SK-N-SH treated with all-trans-retinoic acid at 6 μM for 48 hours (cell line): ENCODE data around the gene PNPLA3.

Source experiments
- ATAC-seq: fragments of 200-7000 bp; cut with Tn5 transposase; 3 replicates; pipeline ENCODE4 v1.9.1; 2020; ENCODE audit warnings: mild to moderate bottlenecking, moderate library complexity
- ARNTL ChIP-seq: fragments of 450-650 bp; formaldehyde crosslinking; IDR thresholded peaks from 2 replicates; pipeline ENCODE4 v1.5.0; 2020; ENCODE audit warnings: low read depth, mild to moderate bottlenecking, moderate library complexity, borderline replicate concordance
- BACH2 ChIP-seq: fragments of 250-450 bp; sonication (Bioruptor Pico); IDR thresholded peaks from 2 replicates; pipeline ENCODE4 v1.9.0; 2021; ENCODE audit warnings: mild to moderate bottlenecking, borderline replicate concordance
- CREB5 ChIP-seq: fragments of 250-450 bp; sonication (Bioruptor Pico); IDR thresholded peaks from 2 replicates; pipeline ENCODE4 v1.5.1; 2020; ENCODE audit warnings: low read depth, mild to moderate bottlenecking, moderate library complexity
- CSDC2 ChIP-seq: fragments of 250-450 bp; sonication (Bioruptor Pico); IDR thresholded peaks from 2 replicates; pipeline ENCODE4 v1.5.0; 2020; ENCODE audit warnings: mild to moderate bottlenecking, moderate library complexity
- CSRNP3 ChIP-seq: fragments of 250-450 bp; sonication (Bioruptor Pico); IDR thresholded peaks from 2 replicates; pipeline ENCODE4 v1.5.1; 2021; ENCODE audit warnings: mild to moderate bottlenecking, moderate library complexity
- ESRRG ChIP-seq: fragments of 250-450 bp; sonication (Bioruptor Pico); IDR thresholded peaks from 2 replicates; pipeline ENCODE4 v1.6.1; 2021; ENCODE audit warnings: mild to moderate bottlenecking
- GLIS3 ChIP-seq: fragments of 250-450 bp; sonication (Bioruptor Pico); IDR thresholded peaks from 2 replicates; pipeline ENCODE4 v1.5.0; 2020; ENCODE audit warnings: mild to moderate bottlenecking, moderate library complexity
- ISL1 ChIP-seq: fragments of 250-450 bp; sonication (Bioruptor Pico); IDR thresholded peaks from 2 replicates; pipeline ENCODE4 v2.1.2; 2022; ENCODE audit warnings: mild to moderate bottlenecking, moderate library complexity
- OSR1 ChIP-seq: fragments of 250-450 bp; sonication (Bioruptor Pico); IDR thresholded peaks from 2 replicates; pipeline ENCODE4 v1.8.0; 2022; ENCODE audit warnings: moderate library complexity, mild to moderate bottlenecking, inconsistent platforms
- PATZ1 ChIP-seq: fragments of 250-450 bp; sonication (Bioruptor Pico); IDR thresholded peaks from 2 replicates; pipeline ENCODE4 v1.8.0; 2020; ENCODE audit warnings: mild to moderate bottlenecking, moderate library complexity, borderline replicate concordance
- POU6F1 ChIP-seq: fragments of 250-450 bp; sonication (Bioruptor Pico); IDR thresholded peaks from 2 replicates; pipeline ENCODE4 v1.8.0; 2021; ENCODE audit warnings: low read depth, mild to moderate bottlenecking, moderate library complexity, borderline replicate concordance
- PPARA ChIP-seq: fragments of 250-450 bp; sonication (Bioruptor Pico); IDR thresholded peaks from 2 replicates; pipeline ENCODE4 v1.5.0; 2020; ENCODE audit warnings: mild to moderate bottlenecking, borderline replicate concordance
- RARB ChIP-seq: fragments of 250-450 bp; sonication (Bioruptor Pico); IDR thresholded peaks from 2 replicates; pipeline ENCODE4 v1.8.0; 2021; ENCODE audit warnings: mild to moderate bottlenecking, moderate library complexity
- SNAI2 ChIP-seq: fragments of 250-450 bp; sonication (Bioruptor Pico); IDR thresholded peaks from 2 replicates; pipeline ENCODE4 v1.5.0; 2020; ENCODE audit warnings: mild to moderate bottlenecking, moderate library complexity
- TCF4 ChIP-seq: fragments of 250-450 bp; sonication (Bioruptor Pico); IDR thresholded peaks from 2 replicates; pipeline ENCODE4 v1.8.0; 2021; ENCODE audit warnings: mild to moderate bottlenecking, moderate library complexity, borderline replicate concordance
- TOX ChIP-seq: fragments of 250-450 bp; sonication (Bioruptor Pico); IDR thresholded peaks from 2 replicates; pipeline ENCODE4 v1.8.0; 2021; ENCODE audit warnings: mild to moderate bottlenecking, moderate library complexity, borderline replicate concordance
- TSHZ2 ChIP-seq: fragments of 250-450 bp; sonication (Bioruptor Pico); IDR thresholded peaks from 2 replicates; pipeline ENCODE4 v1.5.0; 2020; ENCODE audit warnings: mild to moderate bottlenecking, moderate library complexity
- ZC3H10 ChIP-seq: fragments of 250-450 bp; sonication (Bioruptor Pico); IDR thresholded peaks from 2 replicates; pipeline ENCODE4 v1.5.1; 2021; ENCODE audit warnings: mild to moderate bottlenecking, moderate library complexity
- ZFP3 ChIP-seq: fragments of 250-450 bp; sonication (Bioruptor Pico); IDR thresholded peaks from 2 replicates; pipeline ENCODE4 v1.5.0; 2020; ENCODE audit warnings: mild to moderate bottlenecking, moderate library complexity
- ZFP30 ChIP-seq: fragments of 450-650 bp; formaldehyde crosslinking; IDR thresholded peaks from 2 replicates; pipeline ENCODE4 v1.5.0; 2022; ENCODE audit warnings: mild to moderate bottlenecking, moderate library complexity
- ZNF565 ChIP-seq: fragments of 450-650 bp; formaldehyde crosslinking; conservative IDR thresholded peaks from 2 replicates; pipeline ENCODE4 v1.5.0; 2020; ENCODE audit warnings: low read depth, mild to moderate bottlenecking, moderate library complexity
- ZNF8 ChIP-seq: fragments of 450-650 bp; formaldehyde crosslinking; IDR thresholded peaks from 2 replicates; pipeline ENCODE4 v1.5.0; 2020; ENCODE audit warnings: mild to moderate bottlenecking, moderate library complexity

The PNPLA3 gene

GRCh38 chr22:43923191-43923590 lies 414 bp upstream of the PNPLA3 start (continued):
- no peak for TF ChIP-seq GLIS3
- no peak for TF ChIP-seq OSR1 (CRISPR knock-in tag)
- no peak for TF ChIP-seq ZFP30 (CRISPR knock-in tag)
- TF ChIP-seq ZNF565 (CRISPR knock-in tag): no peak
- no peak for TF ChIP-seq ARNTL
- TF ChIP-seq ISL1 (CRISPR knock-in tag): no peak
- TF ChIP-seq TOX (CRISPR knock-in tag): no peak
- TF ChIP-seq, all 23 proteins: peak for 0

GRCh38 chr22:43924877-43925276 lies 1.3 kb downstream of the PNPLA3 start:
- TF ChIP-seq TOX (CRISPR knock-in tag) (no peak), ISL1 (CRISPR knock-in tag) (no peak), ZFP30 (CRISPR knock-in tag) (no peak), POU6F1 (CRISPR knock-in tag) (no peak), ARNTL (no peak), OSR1 (CRISPR knock-in tag) (no peak), ESRRG (CRISPR knock-in tag) (no peak)
- no peak for ATAC-seq

GRCh38 chr22:43925433-43926348 lies 2.1 kb downstream of the PNPLA3 start:
- TF ChIP-seq TCF4 (CRISPR knock-in tag): no peak
- no peak for TF ChIP-seq POU6F1 (CRISPR knock-in tag)
- TF ChIP-seq ARNTL: no peak
- TF ChIP-seq ZNF565 (CRISPR knock-in tag): no peak
- TF ChIP-seq SNAI2 (CRISPR knock-in tag): no peak
- TF ChIP-seq ZC3H10: no peak
- no peak for TF ChIP-seq CSDC2 (CRISPR knock-in tag)
- TF ChIP-seq, all 23 proteins: peak for 0
- no peak for ATAC-seq

DNA sequence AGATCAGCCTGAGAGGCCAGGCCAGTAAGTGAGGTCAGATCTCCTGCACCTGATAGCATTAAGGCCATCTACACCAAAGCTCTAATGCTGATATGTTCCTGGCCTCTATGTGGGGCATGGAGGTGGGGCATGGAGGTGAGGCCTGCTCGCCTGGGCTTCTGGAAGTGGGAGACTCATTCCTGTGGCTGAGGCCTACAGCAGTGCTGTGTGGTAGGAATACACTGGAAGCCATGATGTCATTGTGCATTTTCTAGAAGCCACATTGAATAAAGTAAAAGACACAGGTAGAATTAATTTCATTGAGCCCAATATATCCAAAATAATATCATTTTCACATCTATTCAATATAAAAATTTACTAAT lies 2.7 kb downstream of the PNPLA3 start:
- ATAC-seq: no peak
- TF ChIP-seq ZFP3 (CRISPR knock-in tag) (no peak), PATZ1 (CRISPR knock-in tag) (no peak), ZNF8 (no peak), ISL1 (CRISPR knock-in tag) (no peak), RARB (no peak), TCF4 (CRISPR knock-in tag) (no peak), PPARA (CRISPR knock-in tag) (no peak), TOX (CRISPR knock-in tag) (no peak), ZC3H10 (no peak), CSDC2 (CRISPR knock-in tag) (no peak), OSR1 (CRISPR knock-in tag) (no peak), ZFP30 (CRISPR knock-in tag) (no peak), CREB5 (CRISPR knock-in tag) (no peak), ESRRG (CRISPR knock-in tag) (no peak), TSHZ2 (no peak), BACH2 (CRISPR knock-in tag) (no peak), CSRNP3 (CRISPR knock-in tag) (no peak), ZNF565 (CRISPR knock-in tag) (no peak), GLIS3 (no peak)
